HG02610 (cell line): ENCODE data around the gene MLANA.

Source experiments
- ATAC-seq: cut with Tn5 transposase; IDR thresholded peaks from one replicate; pipeline ENCODE4 v1.9.1; 2021; ENCODE audit warnings: mild to moderate bottlenecking, moderate library complexity; ENCODE audit not compliant: unreplicated experiment

Gene MLANA

DNA sequence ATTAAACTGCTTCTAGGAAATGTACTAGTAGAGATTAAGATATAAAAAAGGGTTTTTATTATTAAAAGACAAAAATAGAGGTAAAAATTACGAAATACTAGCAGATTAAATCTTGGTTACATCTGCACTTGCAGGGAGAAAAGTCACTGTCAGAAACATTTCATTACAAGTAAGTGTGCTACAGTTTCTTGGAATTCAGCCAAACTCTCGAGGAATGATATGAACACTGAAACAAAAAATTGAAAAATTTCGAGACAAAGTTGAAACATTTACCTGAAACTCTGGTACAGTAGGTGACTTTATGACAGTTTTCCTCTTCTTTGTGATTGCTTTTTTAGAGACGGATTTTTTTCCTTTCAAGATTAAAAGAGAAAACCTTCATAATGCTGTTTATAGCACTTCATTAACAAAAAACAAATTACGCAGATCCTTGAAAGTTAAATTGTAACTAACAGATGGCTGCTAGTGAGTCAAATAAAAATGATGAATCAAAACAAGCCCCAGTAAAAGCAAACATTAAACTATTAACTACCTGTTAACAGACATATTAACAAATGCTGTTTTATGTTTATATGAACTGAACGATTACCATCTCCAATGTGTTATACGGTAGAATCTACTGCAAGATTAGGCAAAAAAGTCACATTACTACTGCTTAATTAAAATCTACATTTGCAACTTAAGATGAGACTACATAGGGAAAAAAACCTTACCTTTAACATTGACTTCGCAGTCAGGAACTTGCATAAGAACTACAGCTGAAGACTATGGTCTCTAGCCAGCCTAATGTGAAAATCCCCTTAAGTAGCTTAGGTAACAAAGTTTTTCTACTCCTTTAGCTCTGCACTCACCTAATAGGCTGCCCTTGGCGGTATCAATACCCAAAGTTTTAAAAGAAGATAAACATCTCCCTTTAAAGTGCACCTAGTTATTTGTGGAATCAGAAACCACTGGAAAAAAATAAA lies 63.3 kb downstream of the MLANA start:
- ATAC-seq = no peak

DNA sequence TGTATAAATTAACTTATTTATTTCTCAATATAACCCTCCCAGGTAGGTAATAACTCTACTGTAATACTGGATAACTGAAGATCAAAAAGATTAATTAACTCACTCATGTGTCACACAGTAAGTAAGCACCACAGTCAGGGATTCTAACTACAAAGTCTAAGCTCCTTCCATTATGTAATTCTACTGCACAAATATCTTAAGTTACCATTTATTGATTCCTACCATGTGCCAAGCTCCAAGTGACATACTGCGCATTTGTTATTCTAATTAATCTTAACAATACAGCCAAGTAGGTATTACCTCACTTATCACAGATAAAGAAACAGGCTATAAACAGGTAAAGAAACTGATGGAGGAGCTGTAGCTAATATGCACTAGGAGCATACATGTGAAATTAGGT lies 66.5 kb downstream of the MLANA start:
- no peak for ATAC-seq

DNA sequence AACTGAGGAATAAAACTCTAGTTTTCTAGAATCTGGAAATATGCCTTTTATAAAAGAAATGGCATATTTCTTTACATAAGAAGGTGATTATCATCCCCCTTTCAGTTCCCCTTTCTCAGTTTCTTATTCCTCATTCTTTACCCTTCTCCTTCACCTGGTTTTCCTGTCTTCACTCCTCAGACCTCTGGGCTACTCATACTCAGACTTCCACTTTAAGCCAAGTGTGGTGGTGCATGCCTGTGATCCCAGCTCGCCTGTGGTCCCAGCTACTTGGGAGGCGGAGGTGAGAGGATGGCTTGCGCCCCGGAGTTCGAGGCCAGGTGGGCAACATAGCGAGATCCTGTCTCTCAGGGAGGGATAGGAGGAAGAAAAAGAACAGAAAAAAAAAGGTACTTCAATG lies 67.6 kb downstream of the MLANA start:
- no peak for ATAC-seq
